ENCODE measurements around the gene RASGRF1.

Gene RASGRF1

GRCh38 chr15:79090487-79091203, at the start of gene RASGRF1:
TSS of gene RASGRF1 (minus strand) at chr15:79090780. CDS start at chr15:79090498, 282 bp downstream.
- Mint-ChIP-seq H3K9me3 (no peaks in the 10 kb centered on the region), H3K27me3 (peaks cover 49% of the 10 kb centered on the region), H3K27ac (no peak within 1 kb of the TSS), H3K4me1 (peaks cover 17% of the 10 kb centered on the region), H3K4me3 (peak within 1 kb of the TSS; percentile 78), H3K36me3 (no peaks in the 10 kb centered on the region)
- DNase-seq (ENCODE audit: low spot score in 2 of 2) (no peak), ATAC-seq (ENCODE audit: low read depth) (no peak)

GRCh38 chr15:79136434-79137046, 46.0 kb upstream of the RASGRF1 start:
- DNase-seq (ENCODE audit: low spot score in 2 of 2), result no peak

GRCh38 chr15:79133309-79133708, 42.7 kb upstream of the RASGRF1 start:
- no peak for ATAC-seq (ENCODE audit: low read depth)

More at GRCh38 chr15:79136434-79137046, 46.0 kb upstream of the RASGRF1 start:
- H3K27me3 Mint-ChIP-seq, result peaks cover 19% of the 10 kb centered on the region
- no peak for ATAC-seq (ENCODE audit: low read depth)
- no peak overlapping the region for H3K4me3 Mint-ChIP-seq
- no peaks in the 10 kb centered on the region for H3K4me1 Mint-ChIP-seq
- H3K9me3 Mint-ChIP-seq, result peaks cover 4% of the 10 kb centered on the region
- no peak overlapping the region for H3K27ac Mint-ChIP-seq
- H3K36me3 Mint-ChIP-seq, result peaks cover 6% of the 10 kb centered on the region

GRCh38 chr15:79132770-79133169, 42.2 kb upstream of the RASGRF1 start:
- H3K36me3 Mint-ChIP-seq, result peaks cover 8% of the 10 kb centered on the region
- H3K9me3 Mint-ChIP-seq, result peaks cover 5% of the 10 kb centered on the region
- H3K4me1 Mint-ChIP-seq, result peaks cover 2% of the 10 kb centered on the region
- peaks cover 19% of the 10 kb centered on the region for H3K27me3 Mint-ChIP-seq
- H3K27ac Mint-ChIP-seq, result no peak overlapping the region
- ATAC-seq (ENCODE audit: low read depth), result no peak
- H3K4me3 Mint-ChIP-seq, result no peak overlapping the region
- no peak for DNase-seq (ENCODE audit: low spot score in 2 of 2)

More at GRCh38 chr15:79133309-79133708, 42.7 kb upstream of the RASGRF1 start:
- DNase-seq (ENCODE audit: low spot score in 2 of 2), result no peak
- Mint-ChIP-seq H3K9me3 (peaks cover 3% of the 10 kb centered on the region), H3K4me1 (peaks cover 2% of the 10 kb centered on the region), H3K4me3 (no peak overlapping the region), H3K27me3 (peaks cover 19% of the 10 kb centered on the region), H3K36me3 (peaks cover 8% of the 10 kb centered on the region), H3K27ac (no peak overlapping the region)

- no peak for ATAC-seq (ENCODE audit: low read depth)
- DNase-seq (ENCODE audit: low spot score in 2 of 2), result no peak
- Mint-ChIP-seq H3K4me1 (peaks cover 2% of the 10 kb centered on the region), H3K36me3 (peaks cover 8% of the 10 kb centered on the region), H3K27me3 (peaks cover 19% of the 10 kb centered on the region), H3K9me3 (peaks cover 8% of the 10 kb centered on the region), H3K4me3 (no peak overlapping the region), H3K27ac (no peak overlapping the region)
Measured at GRCh38 chr15:79132361-79132760, 41.8 kb upstream of the RASGRF1 start.

GRCh38 chr15:79130535-79131130, 40.1 kb upstream of the RASGRF1 start:
- no peak for DNase-seq (ENCODE audit: low spot score in 2 of 2)
- peaks cover 10% of the 10 kb centered on the region for H3K9me3 Mint-ChIP-seq

GRCh38 chr15:79129235-79129634, 38.7 kb upstream of the RASGRF1 start:
- H3K9me3 Mint-ChIP-seq, result peaks cover 10% of the 10 kb centered on the region
- no peak overlapping the region for H3K4me3 Mint-ChIP-seq
- no peak overlapping the region for H3K27ac Mint-ChIP-seq
- H3K27me3 Mint-ChIP-seq, result peaks cover 16% of the 10 kb centered on the region
- peaks cover 4% of the 10 kb centered on the region for H3K36me3 Mint-ChIP-seq
- H3K4me1 Mint-ChIP-seq, result peaks cover 2% of the 10 kb centered on the region
- ATAC-seq (ENCODE audit: low read depth) (no peak), DNase-seq (ENCODE audit: low spot score in 2 of 2) (no peak)

More at GRCh38 chr15:79130535-79131130, 40.1 kb upstream of the RASGRF1 start:
- no peak for ATAC-seq (ENCODE audit: low read depth)
- peaks cover 4% of the 10 kb centered on the region for H3K36me3 Mint-ChIP-seq
- peaks cover 2% of the 10 kb centered on the region for H3K4me1 Mint-ChIP-seq
- peaks cover 15% of the 10 kb centered on the region for H3K27me3 Mint-ChIP-seq
- H3K27ac Mint-ChIP-seq, result no peak overlapping the region
- H3K4me3 Mint-ChIP-seq, result no peak overlapping the region

GRCh38 chr15:79128556-79128955, 38.0 kb upstream of the RASGRF1 start:
- Mint-ChIP-seq H3K9me3 (peaks cover 10% of the 10 kb centered on the region), H3K27me3 (peaks cover 14% of the 10 kb centered on the region), H3K4me3 (no peak overlapping the region), H3K36me3 (peaks cover 4% of the 10 kb centered on the region), H3K27ac (no peak overlapping the region), H3K4me1 (peaks cover 2% of the 10 kb centered on the region)
- no peak for DNase-seq (ENCODE audit: low spot score in 2 of 2)
- no peak for ATAC-seq (ENCODE audit: low read depth)

- ATAC-seq (ENCODE audit: low read depth), result no peak
- no peak for DNase-seq (ENCODE audit: low spot score in 2 of 2)
- Mint-ChIP-seq H3K9me3 (peaks cover 8% of the 10 kb centered on the region), H3K4me1 (peaks cover 2% of the 10 kb centered on the region), H3K36me3 (peaks cover 3% of the 10 kb centered on the region), H3K27me3 (peaks cover 14% of the 10 kb centered on the region), H3K4me3 (no peak overlapping the region), H3K27ac (no peak overlapping the region)
Measured at GRCh38 chr15:79124388-79124787, 33.8 kb upstream of the RASGRF1 start.

GRCh38 chr15:79122991-79123390, 32.4 kb upstream of the RASGRF1 start:
- no peaks in the 10 kb centered on the region for H3K4me1 Mint-ChIP-seq
- H3K9me3 Mint-ChIP-seq, result peaks cover 7% of the 10 kb centered on the region
- H3K4me3 Mint-ChIP-seq, result no peak overlapping the region
- no peak overlapping the region for H3K27ac Mint-ChIP-seq
- H3K36me3 Mint-ChIP-seq, result no peaks in the 10 kb centered on the region
- DNase-seq (ENCODE audit: low spot score in 2 of 2) (no peak), ATAC-seq (ENCODE audit: low read depth) (no peak)
- H3K27me3 Mint-ChIP-seq, result peaks cover 11% of the 10 kb centered on the region

- H3K27ac Mint-ChIP-seq, result no peak overlapping the region
- H3K4me3 Mint-ChIP-seq, result no peak overlapping the region
- peaks cover 1% of the 10 kb centered on the region for H3K9me3 Mint-ChIP-seq
- DNase-seq (ENCODE audit: low spot score in 2 of 2), result no peak
- no peaks in the 10 kb centered on the region for H3K36me3 Mint-ChIP-seq
- no peaks in the 10 kb centered on the region for H3K4me1 Mint-ChIP-seq
- ATAC-seq (ENCODE audit: low read depth), result no peak
- peaks cover 11% of the 10 kb centered on the region for H3K27me3 Mint-ChIP-seq
Measured at GRCh38 chr15:79122391-79122790, 31.8 kb upstream of the RASGRF1 start.

GRCh38 chr15:79121571-79121970, 31.0 kb upstream of the RASGRF1 start:
- no peak overlapping the region for H3K4me3 Mint-ChIP-seq
- ATAC-seq (ENCODE audit: low read depth), result no peak
- no peaks in the 10 kb centered on the region for H3K36me3 Mint-ChIP-seq
- no peaks in the 10 kb centered on the region for H3K9me3 Mint-ChIP-seq
- no peaks in the 10 kb centered on the region for H3K4me1 Mint-ChIP-seq
- H3K27me3 Mint-ChIP-seq, result peaks cover 11% of the 10 kb centered on the region
- no peak for DNase-seq (ENCODE audit: low spot score in 2 of 2)
- no peak overlapping the region for H3K27ac Mint-ChIP-seq

GRCh38 chr15:79117442-79118204, 27.0 kb upstream of the RASGRF1 start:
- DNase-seq (ENCODE audit: low spot score in 2 of 2) (no peak), ATAC-seq (ENCODE audit: low read depth) (no peak)
- H3K4me3 Mint-ChIP-seq, result no peak overlapping the region
- H3K9me3 Mint-ChIP-seq, result no peaks in the 10 kb centered on the region
- H3K27ac Mint-ChIP-seq, result no peak overlapping the region
- peaks cover 12% of the 10 kb centered on the region for H3K27me3 Mint-ChIP-seq
- no peaks in the 10 kb centered on the region for H3K4me1 Mint-ChIP-seq
- no peaks in the 10 kb centered on the region for H3K36me3 Mint-ChIP-seq

GRCh38 chr15:79116771-79117170, 26.2 kb upstream of the RASGRF1 start:
- DNase-seq (ENCODE audit: low spot score in 2 of 2) (no peak), ATAC-seq (ENCODE audit: low read depth) (no peak)
- H3K4me3 Mint-ChIP-seq, result no peak overlapping the region
- peaks cover 14% of the 10 kb centered on the region for H3K27me3 Mint-ChIP-seq
- H3K9me3 Mint-ChIP-seq, result peaks cover 1% of the 10 kb centered on the region
- no peak overlapping the region for H3K27ac Mint-ChIP-seq
- no peaks in the 10 kb centered on the region for H3K4me1 Mint-ChIP-seq
- no peaks in the 10 kb centered on the region for H3K36me3 Mint-ChIP-seq
